ENCODE measurements around the gene SPOPL.

- TF ChIP-seq, protein P1, sequence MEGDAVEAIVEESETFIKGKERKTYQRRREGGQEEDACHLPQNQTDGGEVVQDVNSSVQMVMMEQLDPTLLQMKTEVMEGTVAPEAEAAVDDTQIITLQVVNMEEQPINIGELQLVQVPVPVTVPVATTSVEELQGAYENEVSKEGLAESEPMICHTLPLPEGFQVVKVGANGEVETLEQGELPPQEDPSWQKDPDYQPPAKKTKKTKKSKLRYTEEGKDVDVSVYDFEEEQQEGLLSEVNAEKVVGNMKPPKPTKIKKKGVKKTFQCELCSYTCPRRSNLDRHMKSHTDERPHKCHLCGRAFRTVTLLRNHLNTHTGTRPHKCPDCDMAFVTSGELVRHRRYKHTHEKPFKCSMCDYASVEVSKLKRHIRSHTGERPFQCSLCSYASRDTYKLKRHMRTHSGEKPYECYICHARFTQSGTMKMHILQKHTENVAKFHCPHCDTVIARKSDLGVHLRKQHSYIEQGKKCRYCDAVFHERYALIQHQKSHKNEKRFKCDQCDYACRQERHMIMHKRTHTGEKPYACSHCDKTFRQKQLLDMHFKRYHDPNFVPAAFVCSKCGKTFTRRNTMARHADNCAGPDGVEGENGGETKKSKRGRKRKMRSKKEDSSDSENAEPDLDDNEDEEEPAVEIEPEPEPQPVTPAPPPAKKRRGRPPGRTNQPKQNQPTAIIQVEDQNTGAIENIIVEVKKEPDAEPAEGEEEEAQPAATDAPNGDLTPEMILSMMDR (IDR thresholded peaks at IDR 0.05) = no peak
- no peak for TF ChIP-seq POLR2A (IDR thresholded peaks at IDR 0.05)
Observed at GRCh38 chr2:138474100-138474825, 27.3 kb upstream of the SPOPL start.

Data from testis (tissue), 2 donors.